WERI-Rb-1 (cell line): ENCODE results near the gene PPP3CA.
"Not testable (repeated sequence)": the region's sequence is repeated elsewhere in the genome, so short reads cannot be mapped to it uniquely, and the experiment has no call there.

Experiments used
- DNase-seq: peaks from one replicate; pipeline ENCODE4 v3.0.0-alpha.2; 2020
- H3K27ac ChIP-seq: fragments of 250-450 bp; sonication (Bioruptor Pico); 2 replicates; pipeline ENCODE4 v1.5.1; 2020; ENCODE audit warnings: mild to moderate bottlenecking, moderate library complexity
- H3K27me3 ChIP-seq: fragments of 250-450 bp; sonication (Bioruptor Pico); 2 replicates; pipeline ENCODE4 v1.5.1; 2021; ENCODE audit warnings: mild to moderate bottlenecking, low read depth, moderate library complexity; ENCODE audit not compliant: insufficient read depth, severe bottlenecking
- H3K36me3 ChIP-seq: fragments of 250-450 bp; sonication (Bioruptor Pico); 2 replicates; pipeline ENCODE4 v1.5.1; 2020; ENCODE audit warnings: mild to moderate bottlenecking, moderate library complexity
- H3K4me3 ChIP-seq: 2 replicates; pipeline ENCODE4 v1.5.1; 2011; ENCODE audit warnings: low read depth, mild to moderate bottlenecking, control low read depth, low read length
- H3K9me3 ChIP-seq: fragments of 250-450 bp; sonication (Bioruptor Pico); 2 replicates; pipeline ENCODE4 v1.5.1; 2021; ENCODE audit warnings: mild to moderate bottlenecking, moderate library complexity; ENCODE audit not compliant: severe bottlenecking
- TF ChIP-seq, protein P1 (sequence below): IDR thresholded peaks from 2 replicates; pipeline ENCODE4 v1.5.1; 2011; ENCODE audit warnings: low read depth, mild to moderate bottlenecking, control low read depth, inconsistent platforms, low read length

The PPP3CA gene

DNA sequence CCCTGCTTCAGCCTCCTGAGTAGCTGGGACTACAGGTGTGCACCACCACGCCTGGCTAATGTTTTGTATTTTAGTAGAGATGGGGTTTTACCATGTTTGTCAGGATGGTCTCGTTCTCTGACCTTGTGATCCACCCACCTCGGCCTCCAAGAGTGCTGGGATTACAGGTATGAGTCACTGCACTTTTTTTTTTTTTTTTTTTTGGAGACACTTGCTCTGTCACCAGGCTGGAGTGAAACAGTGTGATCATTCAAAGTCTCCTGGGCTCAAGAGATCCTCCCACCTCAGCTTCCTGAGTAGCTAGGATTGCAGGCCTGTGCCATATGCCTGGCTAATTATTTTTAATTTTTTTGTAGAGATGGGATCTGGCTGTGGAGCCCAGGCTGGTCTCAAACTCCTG is 338.8 kb downstream of the PPP3CA start:
- Histone ChIP-seq H3K27me3 (no peaks in the 10 kb centered on the region), H3K9me3 (no peaks in the 10 kb centered on the region), H3K27ac (no peak overlapping the region), H3K36me3 (no peaks in the 10 kb centered on the region), H3K4me3 (no peak overlapping the region)
- TF ChIP-seq, protein P1, sequence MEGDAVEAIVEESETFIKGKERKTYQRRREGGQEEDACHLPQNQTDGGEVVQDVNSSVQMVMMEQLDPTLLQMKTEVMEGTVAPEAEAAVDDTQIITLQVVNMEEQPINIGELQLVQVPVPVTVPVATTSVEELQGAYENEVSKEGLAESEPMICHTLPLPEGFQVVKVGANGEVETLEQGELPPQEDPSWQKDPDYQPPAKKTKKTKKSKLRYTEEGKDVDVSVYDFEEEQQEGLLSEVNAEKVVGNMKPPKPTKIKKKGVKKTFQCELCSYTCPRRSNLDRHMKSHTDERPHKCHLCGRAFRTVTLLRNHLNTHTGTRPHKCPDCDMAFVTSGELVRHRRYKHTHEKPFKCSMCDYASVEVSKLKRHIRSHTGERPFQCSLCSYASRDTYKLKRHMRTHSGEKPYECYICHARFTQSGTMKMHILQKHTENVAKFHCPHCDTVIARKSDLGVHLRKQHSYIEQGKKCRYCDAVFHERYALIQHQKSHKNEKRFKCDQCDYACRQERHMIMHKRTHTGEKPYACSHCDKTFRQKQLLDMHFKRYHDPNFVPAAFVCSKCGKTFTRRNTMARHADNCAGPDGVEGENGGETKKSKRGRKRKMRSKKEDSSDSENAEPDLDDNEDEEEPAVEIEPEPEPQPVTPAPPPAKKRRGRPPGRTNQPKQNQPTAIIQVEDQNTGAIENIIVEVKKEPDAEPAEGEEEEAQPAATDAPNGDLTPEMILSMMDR, result no peak
- DNase-seq, result no peak

DNA sequence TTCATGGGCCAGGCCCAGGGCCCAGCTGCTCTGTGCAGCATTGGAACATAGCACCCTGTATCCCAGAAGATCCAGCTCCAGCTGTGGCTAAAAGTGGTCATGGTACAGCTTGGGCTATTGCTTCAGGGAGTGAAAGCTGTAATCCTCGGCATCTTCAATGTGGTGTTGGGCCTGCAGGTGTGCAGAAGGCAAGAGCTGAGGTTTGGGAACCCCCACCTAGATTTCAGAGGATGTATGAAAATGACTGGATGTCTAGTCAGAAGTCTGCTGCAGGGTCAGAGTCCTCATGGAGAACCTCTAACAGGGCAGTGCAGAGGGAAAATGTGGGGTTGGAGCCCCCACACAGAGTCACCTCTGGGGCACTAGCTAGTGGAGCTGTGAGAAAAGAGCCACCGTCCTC is 341.7 kb downstream of the PPP3CA start:
- Histone ChIP-seq H3K36me3 (no peaks in the 10 kb centered on the region), H3K27me3 (no peaks in the 10 kb centered on the region), H3K4me3 (no peak overlapping the region), H3K9me3 (no peaks in the 10 kb centered on the region), H3K27ac (no peak overlapping the region)
- no peak for DNase-seq
- TF ChIP-seq, protein P1, result no peak

GRCh38 chr4:101000496-101000895 is 346.8 kb downstream of the PPP3CA start:
- no peak overlapping the region for H3K4me3 ChIP-seq
- H3K27ac ChIP-seq, result no peak overlapping the region
- TF ChIP-seq, protein P1, result no peak
- no peaks in the 10 kb centered on the region for H3K36me3 ChIP-seq
- no peak for DNase-seq
- H3K9me3 ChIP-seq, result no peaks in the 10 kb centered on the region
- no peaks in the 10 kb centered on the region for H3K27me3 ChIP-seq

GRCh38 chr4:100995671-100996070 is 351.7 kb downstream of the PPP3CA start:
- no peak for DNase-seq
- Histone ChIP-seq H3K9me3 (no peaks in the 10 kb centered on the region), H3K36me3 (no peaks in the 10 kb centered on the region), H3K4me3 (no peak overlapping the region), H3K27me3 (no peaks in the 10 kb centered on the region), H3K27ac (no peak overlapping the region)
- TF ChIP-seq, protein P1, result no peak

DNA sequence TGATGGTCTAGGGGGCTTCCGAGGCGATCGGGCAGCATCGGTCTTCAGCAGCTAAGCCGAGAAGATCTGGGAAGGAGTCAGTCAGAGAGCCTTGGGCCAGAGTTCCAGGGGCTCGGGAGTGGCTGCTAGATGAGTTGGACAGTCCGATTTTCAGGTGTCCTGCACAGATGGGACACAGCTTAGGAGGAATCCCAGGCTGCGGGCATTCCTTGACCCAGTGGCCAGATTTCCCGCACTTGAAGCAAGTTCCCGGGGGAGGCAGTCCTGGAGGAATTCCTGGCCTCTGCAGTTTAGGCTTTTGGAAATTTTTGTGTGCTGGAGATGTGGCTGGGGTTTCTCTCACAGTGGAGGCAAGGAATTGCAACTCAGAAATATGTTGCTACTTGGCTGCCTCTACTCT is 352.3 kb downstream of the PPP3CA start:
- H3K9me3 ChIP-seq, DNase-seq, H3K36me3 ChIP-seq, H3K27ac ChIP-seq, H3K4me3 ChIP-seq, H3K27me3 ChIP-seq: not testable (repeated sequence)

DNA sequence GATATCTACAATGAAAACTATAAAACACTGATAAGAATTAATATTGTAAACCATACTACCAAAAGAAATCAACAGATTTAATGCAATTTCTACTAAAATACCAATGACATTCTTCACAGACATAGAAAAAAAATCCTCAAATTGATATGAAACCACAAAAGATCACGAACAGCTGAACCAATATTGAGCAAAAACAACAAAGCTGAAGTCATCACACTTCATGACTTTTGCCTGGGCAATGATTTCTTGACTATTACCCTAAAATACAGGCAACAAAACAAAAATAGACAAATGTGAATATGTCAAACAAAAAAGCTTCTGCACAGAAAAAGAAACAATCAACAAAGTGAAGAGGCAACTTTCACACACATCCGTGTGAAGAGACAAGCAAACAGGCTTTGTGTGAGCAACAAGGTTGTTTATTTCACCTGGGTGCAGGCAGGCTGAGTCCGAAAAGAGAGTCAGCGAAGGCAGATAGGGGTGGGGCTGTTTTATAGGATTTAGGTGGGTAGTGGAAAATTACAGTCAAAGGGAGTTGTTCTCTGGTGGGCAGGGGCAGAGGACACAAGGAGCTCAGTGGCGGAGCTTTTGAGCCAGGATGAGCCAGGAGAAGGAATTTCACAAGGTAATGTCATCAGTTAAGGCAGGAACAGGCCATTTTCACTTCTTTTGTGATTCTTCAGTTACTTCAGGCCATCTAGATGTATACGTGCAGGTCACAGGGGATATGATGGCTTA is 355.8 kb downstream of the PPP3CA start:
- not testable (repeated sequence) for H3K4me3 ChIP-seq, H3K9me3 ChIP-seq, H3K27ac ChIP-seq, DNase-seq, H3K27me3 ChIP-seq, H3K36me3 ChIP-seq

- Histone ChIP-seq H3K27me3 (no peaks in the 10 kb centered on the region), H3K27ac (no peak overlapping the region), H3K36me3 (no peaks in the 10 kb centered on the region), H3K9me3 (no peaks in the 10 kb centered on the region), H3K4me3 (no peak overlapping the region)
- TF ChIP-seq, protein P1, result no peak
- no peak for DNase-seq
Measured at GRCh38 chr4:100989401-100989800, 357.9 kb downstream of the PPP3CA start.
